GM12878 (cell line): ENCODE measurements around the gene REEP6. TPM values are rescaled to one million over a fixed set of nuclear protein-coding genes. Genes with fewer than 3 reads are reported as not detected.
A peak's percentile ranks its signal among the peaks of the same experiment; 100 is the strongest.

Experiments used
- ATAC-seq: fragments of 200-7000 bp; cut with Tn5 transposase; 3 replicates; pipeline ENCODE4 v1.9.1; 2020; ENCODE audit warnings: mild to moderate bottlenecking, moderate library complexity
- BruUV-seq: library from RNA; stranded (reverse); fragments of 400-500 nt; replicated peaks from 2 replicates; lab custom pipeline; 2021; lab: Mats Ljungman, UMichigan
- CTCF ChIA-PET: fragments of 300-600 bp; sonication (Branson Sonifier 250); formaldehyde crosslinking; extraction: SDS; loops from one replicate; lab custom pipeline; 2021; ENCODE audit warnings: inconsistent platforms; lab: Yijun Ruan, JAX
- POLR2A ChIA-PET: fragments of 350-600 bp; formaldehyde crosslinking; extraction: SDS; loops from one replicate; lab custom pipeline; 2021; ENCODE audit warnings: inconsistent platforms; lab: Charles Lee
- RAD21 ChIA-PET: fragments of 300-600 bp; sonication (Branson Sonifier 250); formaldehyde crosslinking; loops from one replicate; lab custom pipeline; 2023; ENCODE audit warnings: antibody characterized with exemption; ENCODE audit not compliant: unreplicated experiment; lab: Charles Lee
- SMC1A ChIA-PET: fragments of 300-600 bp; sonication (Branson Sonifier 250); formaldehyde crosslinking; loops from one replicate; lab custom pipeline; 2023; ENCODE audit not compliant: unreplicated experiment, uncharacterized antibody; lab: Charles Lee
- DNase-seq: peaks from one replicate; pipeline ENCODE4 v3.0.0-alpha.2; 2011; ENCODE audit warnings: low read depth, low spot score
- FAIRE-seq: peaks from 3 replicates; lab custom pipeline; 2011; peaks lifted over from hg19 to GRCh38; lab: Jason Lieb, UNC
- H2AFZ ChIP-seq: 2 replicates; pipeline ENCODE4 v1.6.0; 2011; ENCODE audit warnings: low read depth, low read length, control low read depth; ENCODE audit not compliant: control insufficient read depth
- H3K27ac ChIP-seq: 2 replicates; pipeline ENCODE4 v1.5.1; 2011; ENCODE audit warnings: control low read depth; ENCODE audit not compliant: control insufficient read depth, insufficient read depth
- H3K27me3 ChIP-seq, 2 experiments: replicated peaks in 1 of 2; 2 replicates each; pipeline versions ENCODE4 v1.6.0 to v1.6.1; 2011; ENCODE audit warnings: low read length in 1 of 2; ENCODE audit not compliant: control insufficient read depth in 2 of 2, insufficient read depth in 2 of 2
- H3K36me3 ChIP-seq, 2 experiments: 2 replicates each; pipeline ENCODE4 v1.5.1; 2011; ENCODE audit warnings: low read length in 1 of 2; ENCODE audit not compliant: control insufficient read depth in 2 of 2, insufficient read depth in 2 of 2
- H3K4me1 ChIP-seq: 2 replicates; pipeline ENCODE4 v1.6.1; 2011; ENCODE audit warnings: mild to moderate bottlenecking, low read length, moderate library complexity, mixed read lengths; ENCODE audit not compliant: control insufficient read depth, insufficient read depth
- H3K4me2 ChIP-seq: 2 replicates; pipeline ENCODE4 v1.6.0; 2011; ENCODE audit warnings: control low read depth; ENCODE audit not compliant: control insufficient read depth, insufficient read depth
- H3K4me3 ChIP-seq: fragments of 200-600 bp; sonication (generic); 2 replicates; pipeline ENCODE4 v1.5.1; 2016
- H3K79me2 ChIP-seq: 2 replicates; pipeline ENCODE4 v1.6.0; 2011; ENCODE audit warnings: low read length; ENCODE audit not compliant: control insufficient read depth, insufficient read depth
- H3K9ac ChIP-seq: 2 replicates; pipeline ENCODE4 v1.8.0; 2011; ENCODE audit warnings: low read length, control low read depth, mixed read lengths; ENCODE audit not compliant: control insufficient read depth, insufficient read depth
- H3K9me3 ChIP-seq: replicated peaks from 3 replicates; pipeline ENCODE4 v1.5.1; 2011; ENCODE audit warnings: mild to moderate bottlenecking, low read length; ENCODE audit not compliant: control insufficient read depth, insufficient read depth
- H4K20me1 ChIP-seq: 2 replicates; pipeline ENCODE4 v1.6.0; 2011; ENCODE audit not compliant: control insufficient read depth, insufficient read depth
- BHLHE40 ChIP-seq, 2 experiments: fragments of 450-650 bp in 1 of 2; IDR thresholded peaks; 2 replicates each; pipeline ENCODE4 v1.6.1; 2011 to 2017; ENCODE audit warnings: low read depth in 2 of 2, borderline replicate concordance in 1 of 2, improper control_type of control experiment in 1 of 2, low read length in 1 of 2, mild to moderate bottlenecking in 1 of 2
- CEBPB ChIP-seq, 2 experiments: fragments of 150-350 bp in 1 of 2; IDR thresholded peaks; 2 replicates each; pipeline ENCODE4 v1.6.1; 2012 to 2014; ENCODE audit warnings: low read depth in 2 of 2, low read length in 2 of 2, borderline replicate concordance in 1 of 2, inconsistent platforms in 1 of 2
- CEBPZ ChIP-seq: fragments of 150-350 bp; IDR thresholded peaks from 2 replicates; pipeline ENCODE4 v1.6.1; 2016; ENCODE audit warnings: low read depth, low read length
- IKZF1 ChIP-seq: fragments of 450-650 bp; conservative IDR thresholded peaks from 2 replicates; pipeline ENCODE4 v1.6.1; 2017; ENCODE audit warnings: antibody characterized with exemption, mild to moderate bottlenecking
- MXI1 ChIP-seq: fragments of 150-350 bp; IDR thresholded peaks from 2 replicates; pipeline ENCODE4 v1.6.1; 2011; ENCODE audit warnings: low read depth, mild to moderate bottlenecking, inconsistent platforms, low read length, improper control_type of control experiment
- NR2C2 ChIP-seq: IDR thresholded peaks from 2 replicates; pipeline ENCODE4 v1.6.1; 2011; ENCODE audit warnings: borderline replicate concordance, low read depth; ENCODE audit not compliant: control insufficient read depth, insufficient read length
- POLR2A ChIP-seq: IDR thresholded peaks from 2 replicates; pipeline ENCODE4 v1.6.1; 2011; ENCODE audit warnings: low read depth, mild to moderate bottlenecking, low read length
- SPI1 ChIP-seq: IDR thresholded peaks from 2 replicates; pipeline ENCODE4 v1.6.1; 2011; ENCODE audit warnings: low read depth, mild to moderate bottlenecking, low read length, moderate library complexity, borderline replicate concordance; ENCODE audit not compliant: insufficient read depth
- WGBS: methylation state at CpG from one replicate; pipeline ENCODE4 v1.1.6; 2016; ENCODE audit warnings: low lambda C conversion rate; ENCODE audit not compliant: insufficient replicate concordance, insufficient coverage; ENCODE audit errors: missing lambda C conversion rate; 5-methylcytosine and 5-hydroxymethylcytosine counted together
- in situ Hi-C: fragments of 300-500 bp; cut with MboI; formaldehyde crosslinking; loops from 9 replicates; pipeline ENCODE4 v1.14.3; 2018; ENCODE audit warnings: mixed read lengths
- intact Hi-C: fragments of 100-400 bp; cut with micrococcal nuclease; formaldehyde crosslinking; loops from one replicate; pipeline ENCODE4 v1.14.2; 2022; ENCODE audit not compliant: unreplicated experiment
- polyA plus RNA-seq, 11 experiments: library from polyadenylated mRNA; depleted of rRNA in 4 of 11; unstranded in 6 of 11; stranded (reverse) in 5 of 11; fragments of >200 nt; fragmentation: Nextera tagmentation in 4 of 11; fragmentation: Illumina TruSeq in 1 of 11; extraction: Ambion mirVana in 4 of 11; extraction: Trizol in 1 of 11; gene quantifications; 1 replicate in 1 of 11; 2 replicates in 10 of 11; pipeline versions ENCODE4 v1.2.1 to v1.2.3, GENCODE V29; 2011 to 2016; ENCODE audit warnings: inconsistent platforms in 2 of 11, missing spikeins in 2 of 11, low read depth in 1 of 11
- total RNA-seq, 4 experiments: library from RNA; depleted of rRNA in 3 of 4; stranded (reverse); fragments of >200 nt in 3 of 4; fragmentation: Illumina TruSeq in 1 of 4; extraction: Trizol in 1 of 4; gene quantifications; 2 replicates each; pipeline versions ENCODE4 v1.2.1 to v1.2.3, GENCODE V29; 2013 to 2021
- TF ChIP-seq, protein P1 (sequence below): fragments of 450-650 bp; IDR thresholded peaks from 2 replicates; pipeline ENCODE4 v1.6.1; 2017; ENCODE audit warnings: low read depth, mild to moderate bottlenecking, moderate library complexity
- TF ChIP-seq, protein P2 (sequence below): IDR thresholded peaks from 2 replicates; pipeline ENCODE4 v1.6.1; 2012; ENCODE audit warnings: low read depth, low read length, improper control_type of control experiment

REEP6 gene
- total and polyA plus RNA-seq, 10 of the 15 experiments (the other 5 are each of a cell fraction or from before 2014, with no cell fraction given): 0.06 to 1.1 (median 0.39) TPM; not detected in 2

DNA sequence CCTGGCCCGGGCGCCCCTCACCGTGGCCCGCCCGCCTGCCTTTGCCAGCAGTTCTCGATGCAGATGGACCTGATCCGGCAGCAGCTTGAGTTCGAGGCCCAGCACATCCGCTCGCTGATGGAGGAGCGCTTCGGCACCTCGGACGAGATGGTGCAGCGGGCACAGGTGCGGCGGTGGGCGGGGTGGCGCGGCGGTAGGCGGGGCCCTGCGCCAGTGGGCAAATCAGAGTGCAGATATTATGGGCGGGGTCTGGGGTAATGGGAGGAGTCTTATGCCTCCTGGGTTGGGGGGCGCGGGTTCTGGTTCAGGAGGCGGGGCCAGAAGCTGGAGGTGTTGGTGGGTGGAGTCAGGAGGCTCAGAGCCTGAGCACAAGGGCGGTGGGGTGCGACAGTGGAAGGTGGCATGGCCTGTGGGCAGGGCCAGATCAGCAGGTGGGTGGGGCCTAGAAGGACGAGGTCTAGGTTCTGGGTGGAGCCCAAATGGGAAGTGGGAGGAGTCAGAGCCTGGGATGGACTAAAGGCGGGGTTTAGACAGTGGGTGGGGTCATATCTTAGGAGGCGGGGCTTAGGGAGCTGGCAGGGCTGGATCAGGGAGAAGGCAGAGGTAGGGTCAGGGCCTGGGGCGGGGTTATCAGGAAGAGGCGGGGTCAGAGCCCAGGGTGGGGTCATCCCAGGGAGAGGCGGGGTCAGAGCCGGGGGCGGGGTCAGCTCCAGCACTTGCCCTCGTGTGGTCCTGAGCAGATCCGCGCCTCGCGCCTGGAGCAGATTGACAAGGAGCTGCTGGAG lies 35.5 kb upstream of the REEP6 start:
- ChIA-PET POLR2A (no interaction called here), CTCF (interaction anchor here (1.3 kb wide), 1 partner anchor 11 kb away, joined by 3 read pairs; no protein-coding TSS in a partner anchor), SMC1A (no interaction called here), RAD21 (no interaction called here)
- Histone ChIP-seq H4K20me1 (no peaks in the 10 kb centered on the region), H3K4me3 (no peak overlapping the region), H2AFZ (no peak overlapping the region), H3K9ac (no peak overlapping the region), H3K27me3 (peaks cover 4% of the 10 kb centered on the region in 2 experiments; a peak in 2 of 4 replicates), H3K4me2 (0 out of 2 replicates have a peak overlapping the region, but pooled peaks have one; percentile 25), H3K36me3 (no peaks in the 10 kb centered on the region), H3K4me1 (peaks cover 3% of the 10 kb centered on the region), H3K79me2 (no peaks in the 10 kb centered on the region), H3K27ac (no peak overlapping the region), H3K9me3 (no peaks in the 10 kb centered on the region; the same call in 2 of the 3 replicates)
- FAIRE-seq (no peak), ATAC-seq (peak; percentile 78), DNase-seq (no peak)
- in situ Hi-C loops: no loop called here
- no peak for TF ChIP-seq BHLHE40 (IDR thresholded peaks at IDR 0.05; ENCODE audit: borderline replicate concordance in 1 of 2, low read depth in 2 of 2, low read length in 1 of 2)
- no peak for TF ChIP-seq CEBPB (IDR thresholded peaks at IDR 0.05; ENCODE audit: borderline replicate concordance in 1 of 2, low read depth in 2 of 2, low read length in 2 of 2)
- TF ChIP-seq, protein P1, sequence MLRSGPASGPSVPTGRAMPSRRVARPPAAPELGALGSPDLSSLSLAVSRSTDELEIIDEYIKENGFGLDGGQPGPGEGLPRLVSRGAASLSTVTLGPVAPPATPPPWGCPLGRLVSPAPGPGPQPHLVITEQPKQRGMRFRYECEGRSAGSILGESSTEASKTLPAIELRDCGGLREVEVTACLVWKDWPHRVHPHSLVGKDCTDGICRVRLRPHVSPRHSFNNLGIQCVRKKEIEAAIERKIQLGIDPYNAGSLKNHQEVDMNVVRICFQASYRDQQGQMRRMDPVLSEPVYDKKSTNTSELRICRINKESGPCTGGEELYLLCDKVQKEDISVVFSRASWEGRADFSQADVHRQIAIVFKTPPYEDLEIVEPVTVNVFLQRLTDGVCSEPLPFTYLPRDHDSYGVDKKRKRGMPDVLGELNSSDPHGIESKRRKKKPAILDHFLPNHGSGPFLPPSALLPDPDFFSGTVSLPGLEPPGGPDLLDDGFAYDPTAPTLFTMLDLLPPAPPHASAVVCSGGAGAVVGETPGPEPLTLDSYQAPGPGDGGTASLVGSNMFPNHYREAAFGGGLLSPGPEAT: no peak
- peak; percentile 22; the same call in 1 of the 2 replicates for TF ChIP-seq SPI1
- TF ChIP-seq MXI1: no peak
- TF ChIP-seq CEBPZ: no peak
- TF ChIP-seq, protein P2, sequence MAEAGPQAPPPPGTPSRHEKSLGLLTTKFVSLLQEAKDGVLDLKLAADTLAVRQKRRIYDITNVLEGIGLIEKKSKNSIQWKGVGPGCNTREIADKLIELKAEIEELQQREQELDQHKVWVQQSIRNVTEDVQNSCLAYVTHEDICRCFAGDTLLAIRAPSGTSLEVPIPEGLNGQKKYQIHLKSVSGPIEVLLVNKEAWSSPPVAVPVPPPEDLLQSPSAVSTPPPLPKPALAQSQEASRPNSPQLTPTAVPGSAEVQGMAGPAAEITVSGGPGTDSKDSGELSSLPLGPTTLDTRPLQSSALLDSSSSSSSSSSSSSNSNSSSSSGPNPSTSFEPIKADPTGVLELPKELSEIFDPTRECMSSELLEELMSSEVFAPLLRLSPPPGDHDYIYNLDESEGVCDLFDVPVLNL: no peak
- TF ChIP-seq NR2C2: no peak
- TF ChIP-seq POLR2A: 0 out of 2 replicates have a peak, but pooled peaks have one; percentile 19
- no peak for TF ChIP-seq IKZF1
- BruUV-seq: no TSS peak
- 13% methylated on average over 38 of the region's 42 CpGs for WGBS
- intact Hi-C loops: no loop called here
